HL-60 (cell line): ENCODE results near the gene TLE2.
"Not testable (repeated sequence)": the region's sequence is repeated elsewhere in the genome, so short reads cannot be mapped to it uniquely, and the experiment has no call there.

Experiments
- DNase-seq, 2 experiments: peaks; one replicate each; pipeline ENCODE4 v3.0.0-alpha.2; 2010 to 2020; ENCODE audit warnings: low read depth in 1 of 2, low spot score in 1 of 2
- H3K27ac ChIP-seq: fragments of 250-450 bp; sonication (Bioruptor Pico); replicated peaks from 2 replicates; pipeline ENCODE4 v1.5.1; 2020; ENCODE audit warnings: mild to moderate bottlenecking, moderate library complexity
- H3K27me3 ChIP-seq: fragments of 250-450 bp; sonication (Bioruptor Pico); 2 replicates; pipeline ENCODE4 v1.5.1; 2021; ENCODE audit warnings: mild to moderate bottlenecking, moderate library complexity; ENCODE audit not compliant: insufficient read depth, poor library complexity, severe bottlenecking
- H3K4me3 ChIP-seq: replicated peaks from 2 replicates; pipeline ENCODE4 v1.5.1; 2011; ENCODE audit warnings: mild to moderate bottlenecking, control low read depth, low read length; ENCODE audit not compliant: insufficient read depth
- GABPA ChIP-seq: IDR thresholded peaks from 2 replicates; pipeline ENCODE4 v1.6.1; 2012; ENCODE audit warnings: low read depth
- POLR2AphosphoS5 ChIP-seq: IDR thresholded peaks from 2 replicates; pipeline ENCODE4 v1.6.1; 2012; ENCODE audit warnings: low read depth
- SPI1 ChIP-seq: IDR thresholded peaks from 2 replicates; pipeline ENCODE4 v1.6.1; 2012; ENCODE audit warnings: low read depth, mild to moderate bottlenecking, borderline replicate concordance
- TF ChIP-seq, protein P1 (sequence below): IDR thresholded peaks from one replicate; pipeline ENCODE4 v1.5.1; 2011; ENCODE audit warnings: low read length, control low read depth, inconsistent platforms; ENCODE audit not compliant: insufficient read depth
- TF ChIP-seq, protein P2 (sequence below): IDR thresholded peaks from 2 replicates; pipeline ENCODE4 v1.6.1; 2012; ENCODE audit warnings: low read depth; ENCODE audit not compliant: insufficient replicate concordance

Gene TLE2

DNA sequence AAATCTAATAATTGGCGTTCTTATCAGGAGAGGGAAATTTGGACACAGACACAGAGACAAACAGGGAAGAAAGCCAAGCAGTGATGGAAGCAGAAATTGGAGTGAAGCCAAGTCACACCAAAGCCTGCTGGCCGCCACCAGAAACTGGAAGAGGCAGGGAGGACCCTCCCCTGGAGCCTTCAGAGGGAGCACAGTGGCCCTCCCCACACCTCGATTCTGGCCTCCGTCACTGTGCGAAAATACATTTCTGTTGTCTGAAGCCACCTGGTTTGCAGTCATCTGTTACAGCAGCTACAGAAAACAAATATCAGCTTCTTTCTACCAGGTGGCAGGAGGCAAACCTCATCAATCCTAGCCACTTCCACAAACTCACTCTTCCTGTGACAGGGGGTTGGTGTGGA lies 60.0 kb downstream of the TLE2 start:
- H3K27me3 ChIP-seq = peaks cover 4% of the 10 kb centered on the region
- no peak overlapping the region for H3K4me3 ChIP-seq
- DNase-seq = no peak
- TF ChIP-seq, protein P1, sequence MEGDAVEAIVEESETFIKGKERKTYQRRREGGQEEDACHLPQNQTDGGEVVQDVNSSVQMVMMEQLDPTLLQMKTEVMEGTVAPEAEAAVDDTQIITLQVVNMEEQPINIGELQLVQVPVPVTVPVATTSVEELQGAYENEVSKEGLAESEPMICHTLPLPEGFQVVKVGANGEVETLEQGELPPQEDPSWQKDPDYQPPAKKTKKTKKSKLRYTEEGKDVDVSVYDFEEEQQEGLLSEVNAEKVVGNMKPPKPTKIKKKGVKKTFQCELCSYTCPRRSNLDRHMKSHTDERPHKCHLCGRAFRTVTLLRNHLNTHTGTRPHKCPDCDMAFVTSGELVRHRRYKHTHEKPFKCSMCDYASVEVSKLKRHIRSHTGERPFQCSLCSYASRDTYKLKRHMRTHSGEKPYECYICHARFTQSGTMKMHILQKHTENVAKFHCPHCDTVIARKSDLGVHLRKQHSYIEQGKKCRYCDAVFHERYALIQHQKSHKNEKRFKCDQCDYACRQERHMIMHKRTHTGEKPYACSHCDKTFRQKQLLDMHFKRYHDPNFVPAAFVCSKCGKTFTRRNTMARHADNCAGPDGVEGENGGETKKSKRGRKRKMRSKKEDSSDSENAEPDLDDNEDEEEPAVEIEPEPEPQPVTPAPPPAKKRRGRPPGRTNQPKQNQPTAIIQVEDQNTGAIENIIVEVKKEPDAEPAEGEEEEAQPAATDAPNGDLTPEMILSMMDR = no peak
- TF ChIP-seq, protein P2, sequence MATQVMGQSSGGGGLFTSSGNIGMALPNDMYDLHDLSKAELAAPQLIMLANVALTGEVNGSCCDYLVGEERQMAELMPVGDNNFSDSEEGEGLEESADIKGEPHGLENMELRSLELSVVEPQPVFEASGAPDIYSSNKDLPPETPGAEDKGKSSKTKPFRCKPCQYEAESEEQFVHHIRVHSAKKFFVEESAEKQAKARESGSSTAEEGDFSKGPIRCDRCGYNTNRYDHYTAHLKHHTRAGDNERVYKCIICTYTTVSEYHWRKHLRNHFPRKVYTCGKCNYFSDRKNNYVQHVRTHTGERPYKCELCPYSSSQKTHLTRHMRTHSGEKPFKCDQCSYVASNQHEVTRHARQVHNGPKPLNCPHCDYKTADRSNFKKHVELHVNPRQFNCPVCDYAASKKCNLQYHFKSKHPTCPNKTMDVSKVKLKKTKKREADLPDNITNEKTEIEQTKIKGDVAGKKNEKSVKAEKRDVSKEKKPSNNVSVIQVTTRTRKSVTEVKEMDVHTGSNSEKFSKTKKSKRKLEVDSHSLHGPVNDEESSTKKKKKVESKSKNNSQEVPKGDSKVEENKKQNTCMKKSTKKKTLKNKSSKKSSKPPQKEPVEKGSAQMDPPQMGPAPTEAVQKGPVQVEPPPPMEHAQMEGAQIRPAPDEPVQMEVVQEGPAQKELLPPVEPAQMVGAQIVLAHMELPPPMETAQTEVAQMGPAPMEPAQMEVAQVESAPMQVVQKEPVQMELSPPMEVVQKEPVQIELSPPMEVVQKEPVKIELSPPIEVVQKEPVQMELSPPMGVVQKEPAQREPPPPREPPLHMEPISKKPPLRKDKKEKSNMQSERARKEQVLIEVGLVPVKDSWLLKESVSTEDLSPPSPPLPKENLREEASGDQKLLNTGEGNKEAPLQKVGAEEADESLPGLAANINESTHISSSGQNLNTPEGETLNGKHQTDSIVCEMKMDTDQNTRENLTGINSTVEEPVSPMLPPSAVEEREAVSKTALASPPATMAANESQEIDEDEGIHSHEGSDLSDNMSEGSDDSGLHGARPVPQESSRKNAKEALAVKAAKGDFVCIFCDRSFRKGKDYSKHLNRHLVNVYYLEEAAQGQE = no peak
- no peak for TF ChIP-seq SPI1
- TF ChIP-seq POLR2AphosphoS5 = no peak
- no peak for TF ChIP-seq GABPA
- no peak overlapping the region for H3K27ac ChIP-seq

DNA sequence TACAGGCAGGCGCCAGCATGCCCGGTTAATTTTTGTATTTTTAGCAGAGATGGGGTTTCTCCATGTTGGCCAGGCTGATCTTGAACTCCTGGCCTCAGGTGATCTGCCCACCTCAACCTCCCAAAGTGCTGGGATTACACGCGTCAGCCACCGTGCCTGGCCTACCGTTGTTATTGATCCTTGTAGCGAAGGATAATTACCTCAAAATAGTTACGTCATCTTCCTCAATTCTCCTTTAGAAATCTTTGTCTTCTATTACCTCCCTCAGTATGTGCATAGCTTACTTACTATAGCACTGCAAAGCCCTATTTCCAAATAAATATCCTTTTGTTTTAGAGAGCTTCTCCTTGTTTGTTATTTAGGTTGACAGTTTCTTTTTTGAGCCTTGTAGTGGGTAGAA lies 61.1 kb downstream of the TLE2 start:
- peaks cover 4% of the 10 kb centered on the region for H3K27me3 ChIP-seq
- no peak for DNase-seq
- H3K27ac ChIP-seq = no peak overlapping the region
- TF ChIP-seq SPI1 (no peak), GABPA (no peak), POLR2AphosphoS5 (no peak)
- TF ChIP-seq, protein P1 = no peak
- TF ChIP-seq, protein P2 = no peak
- no peak overlapping the region for H3K4me3 ChIP-seq

DNA sequence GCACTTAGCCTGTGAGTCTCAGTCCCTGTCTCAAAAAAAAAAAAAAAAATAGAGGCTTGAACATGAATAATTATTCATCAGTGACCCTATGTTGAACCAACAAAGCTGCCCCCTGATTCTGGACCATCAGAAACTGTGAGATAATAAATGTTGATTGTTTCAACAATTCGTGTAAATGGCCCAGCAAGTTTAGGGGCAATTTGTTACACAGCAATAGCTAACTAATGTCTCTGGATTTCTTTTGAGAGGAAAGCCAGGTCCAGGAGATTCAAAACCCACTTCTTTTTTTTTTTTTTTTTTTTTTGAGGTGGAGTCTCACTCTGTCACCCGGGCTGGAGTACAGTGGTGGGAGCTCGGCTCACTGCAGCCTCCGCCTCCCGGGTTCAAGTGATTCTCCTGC lies 64.2 kb downstream of the TLE2 start:
- no peaks in the 10 kb centered on the region for H3K27me3 ChIP-seq
- TF ChIP-seq, protein P1 = no peak
- TF ChIP-seq POLR2AphosphoS5 = no peak
- TF ChIP-seq, protein P2 = no peak
- no peak for TF ChIP-seq SPI1
- TF ChIP-seq GABPA = no peak
- H3K27ac ChIP-seq = no peak overlapping the region
- no peak overlapping the region for H3K4me3 ChIP-seq
- no peak for DNase-seq

DNA sequence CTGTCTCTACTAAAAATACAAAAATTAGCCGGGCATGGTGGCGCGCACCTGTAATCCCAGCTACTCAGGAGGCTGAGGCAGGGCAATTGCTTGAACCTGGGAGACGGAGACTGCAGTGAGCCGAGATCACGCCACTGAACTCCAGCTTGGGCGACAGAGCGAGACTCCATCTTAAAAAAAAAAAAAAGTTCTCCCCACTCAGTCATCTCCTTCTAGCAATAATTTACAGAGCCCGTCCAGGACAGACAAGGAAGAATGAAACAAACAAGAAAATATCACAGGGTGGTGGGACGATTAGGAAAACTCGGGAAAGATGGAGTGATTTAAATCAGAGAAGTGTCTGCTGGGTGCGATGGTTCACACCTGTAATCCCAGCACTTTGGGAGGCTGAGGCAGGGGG lies 65.4 kb downstream of the TLE2 start:
- not testable (repeated sequence) for DNase-seq, H3K27ac ChIP-seq, H3K27me3 ChIP-seq, H3K4me3 ChIP-seq
